Natural killer cell (primary cell): ENCODE results near the gene FBXO46. TPM values are rescaled to one million over a fixed set of nuclear protein-coding genes. Genes with fewer than 3 reads are reported as not detected.

ENCODE experiments used
- ATAC-seq, 3 donors: fragments of 150-1000 bp in 2 of 3; fragments of 200-7000 bp in 1 of 3; cut with Tn5 transposase; 1 replicate in 1 of 3; 2 replicates in 2 of 3; pipeline ENCODE4 v1.10.0; 2021; ENCODE audit warnings: mild to moderate bottlenecking in 2 of 3, moderate library complexity in 2 of 3
- DNase-seq, 2 donors: peaks; one replicate each; pipeline versions ENCODE4 v3.0.0 to v3.0.0-alpha.2; 2013 to 2021; ENCODE audit warnings: mixed read lengths in 1 of 2
- H3K27ac ChIP-seq: one replicate; pipeline ENCODE4 v1.5.1; 2013; ENCODE audit warnings: mild to moderate bottlenecking, low read length
- H3K27me3 ChIP-seq: one replicate; pipeline ENCODE4 v1.6.1; 2013; ENCODE audit warnings: low read length; ENCODE audit not compliant: control insufficient read depth, insufficient read depth
- H3K36me3 ChIP-seq: one replicate; pipeline ENCODE4 v1.6.1; 2013; ENCODE audit warnings: low read length; ENCODE audit not compliant: control insufficient read depth, insufficient read depth
- H3K4me1 ChIP-seq: one replicate; pipeline ENCODE4 v1.6.1; 2013; ENCODE audit warnings: low read length; ENCODE audit not compliant: control insufficient read depth, insufficient read depth
- H3K4me3 ChIP-seq: one replicate; pipeline ENCODE4 v1.5.1; 2013; ENCODE audit warnings: low read length
- H3K9me3 ChIP-seq: one replicate; pipeline ENCODE4 v1.6.1; 2013; ENCODE audit warnings: low read length; ENCODE audit not compliant: control insufficient read depth, insufficient read depth
- H3K27ac Mint-ChIP-seq, 2 donors: one replicate each; pipeline ENCODE4 v1.8.0; 2022; ENCODE audit warnings: mild to moderate bottlenecking in 2 of 2, mixed read lengths in 2 of 2, moderate library complexity in 1 of 2
- H3K27me3 Mint-ChIP-seq, 2 donors: one replicate each; pipeline ENCODE4 v1.8.0; 2022; ENCODE audit warnings: low read depth in 2 of 2, mixed read lengths in 2 of 2
- H3K36me3 Mint-ChIP-seq: one replicate; pipeline ENCODE4 v1.8.0; 2022; ENCODE audit warnings: mixed read lengths
- H3K4me1 Mint-ChIP-seq, 2 donors: one replicate each; pipeline ENCODE4 v1.8.0; 2022; ENCODE audit warnings: mixed read lengths in 2 of 2
- H3K4me3 Mint-ChIP-seq: one replicate; pipeline ENCODE4 v1.8.0; 2022; ENCODE audit warnings: mild to moderate bottlenecking, moderate library complexity, mixed read lengths
- H3K9me3 Mint-ChIP-seq, 2 donors: one replicate each; pipeline ENCODE4 v1.8.0; 2022; ENCODE audit warnings: mixed read lengths in 2 of 2
- WGBS: methylation state at CpG from one replicate; pipeline ENCODE4 v1.1.7; 2013; ENCODE audit warnings: missing lambda C conversion rate; ENCODE audit not compliant: insufficient coverage; 5-methylcytosine and 5-hydroxymethylcytosine counted together
- intact Hi-C: fragments of 100-400 bp; cut with micrococcal nuclease; formaldehyde crosslinking; loops from one replicate; pipeline ENCODE4 v1.14.2; 2022
- total RNA-seq, 4 donors: library from RNA; stranded (reverse); fragments of 120-200 nt in 1 of 4; gene quantifications; one replicate each; pipeline versions ENCODE4 v1.2.3 to v1.2.4, GENCODE V29; 2013 to 2022
- TF ChIP-seq, protein P1 (sequence below): fragments of 200-600 bp; IDR thresholded peaks from one replicate; pipeline ENCODE4 v1.8.0; 2022; ENCODE audit warnings: antibody characterized with exemption

The FBXO46 gene
- total RNA-seq, 3 donors from 2014 or later (not counting 1 experiment from before 2014, with no cell fraction given): 24.8 to 35.7 (median 31.1) TPM

DNA sequence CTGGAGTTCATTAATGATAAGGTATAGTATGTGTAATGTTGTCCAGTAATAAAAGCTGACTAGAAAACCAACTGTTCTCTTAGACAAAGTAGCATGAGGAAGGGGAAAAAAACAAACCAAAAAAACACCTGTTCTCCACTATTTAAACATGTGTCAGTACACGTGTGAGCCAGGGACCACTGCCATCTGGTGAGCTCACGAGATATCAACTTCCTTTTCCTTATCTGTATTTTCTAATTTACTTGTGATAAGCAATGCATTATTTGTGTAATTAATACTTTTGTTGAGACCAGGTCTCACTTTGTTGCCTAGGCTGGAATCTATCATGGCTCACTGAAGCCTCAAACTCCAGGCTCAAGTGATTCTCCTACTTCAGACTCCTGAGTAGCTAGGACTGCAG lies 42.7 kb upstream of the FBXO46 start:
- WGBS: 17% methylated on average over 2 of the region's 2 CpGs

DNA sequence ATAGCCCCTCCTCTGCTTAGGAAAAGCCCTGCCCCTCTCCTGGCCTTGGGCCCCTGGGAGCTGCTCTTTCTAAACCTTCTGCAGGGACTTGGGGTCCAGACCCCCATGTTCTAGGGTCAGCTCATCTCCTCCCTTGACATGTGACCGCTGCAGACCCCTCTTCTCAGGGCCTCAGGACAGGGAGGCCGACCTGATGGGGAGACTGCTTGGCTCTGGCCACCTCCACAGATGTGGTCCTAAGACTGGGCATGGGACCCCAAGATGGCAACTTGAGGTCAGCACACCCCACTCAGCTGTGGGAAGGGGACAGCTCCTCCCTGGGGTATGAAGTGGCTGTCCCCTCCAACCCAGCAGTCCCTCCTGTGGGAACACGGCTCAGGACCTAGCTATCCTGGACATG lies 42.2 kb upstream of the FBXO46 start:
- Histone ChIP-seq H3K9me3 (no peaks in the 10 kb centered on the region), H3K36me3 (no peaks in the 10 kb centered on the region), H3K27me3 (no peaks in the 10 kb centered on the region), H3K4me3 (no peak overlapping the region), H3K27ac (no peak overlapping the region), H3K4me1 (peaks cover 25% of the 10 kb centered on the region)
- Mint-ChIP-seq H3K9me3 (no peaks in the 10 kb centered on the region), H3K4me1 (peaks cover 5 to 28% of the 10 kb centered on the region in 2 donors), H3K4me3 (no peak overlapping the region), H3K27me3 (no peaks in the 10 kb centered on the region), H3K27ac (no peak overlapping the region), H3K36me3 (no peaks in the 10 kb centered on the region)
- no peak for ATAC-seq
- intact Hi-C loops: loop anchor here (10.0 kb wide), 2 partner anchors 92 to 242 kb away; partner anchors contain the start of genes FOXA3 and SYMPK
- no peak for DNase-seq
- TF ChIP-seq, protein P1, sequence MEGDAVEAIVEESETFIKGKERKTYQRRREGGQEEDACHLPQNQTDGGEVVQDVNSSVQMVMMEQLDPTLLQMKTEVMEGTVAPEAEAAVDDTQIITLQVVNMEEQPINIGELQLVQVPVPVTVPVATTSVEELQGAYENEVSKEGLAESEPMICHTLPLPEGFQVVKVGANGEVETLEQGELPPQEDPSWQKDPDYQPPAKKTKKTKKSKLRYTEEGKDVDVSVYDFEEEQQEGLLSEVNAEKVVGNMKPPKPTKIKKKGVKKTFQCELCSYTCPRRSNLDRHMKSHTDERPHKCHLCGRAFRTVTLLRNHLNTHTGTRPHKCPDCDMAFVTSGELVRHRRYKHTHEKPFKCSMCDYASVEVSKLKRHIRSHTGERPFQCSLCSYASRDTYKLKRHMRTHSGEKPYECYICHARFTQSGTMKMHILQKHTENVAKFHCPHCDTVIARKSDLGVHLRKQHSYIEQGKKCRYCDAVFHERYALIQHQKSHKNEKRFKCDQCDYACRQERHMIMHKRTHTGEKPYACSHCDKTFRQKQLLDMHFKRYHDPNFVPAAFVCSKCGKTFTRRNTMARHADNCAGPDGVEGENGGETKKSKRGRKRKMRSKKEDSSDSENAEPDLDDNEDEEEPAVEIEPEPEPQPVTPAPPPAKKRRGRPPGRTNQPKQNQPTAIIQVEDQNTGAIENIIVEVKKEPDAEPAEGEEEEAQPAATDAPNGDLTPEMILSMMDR: no peak
- 96% methylated on average over 3 of the region's 3 CpGs for WGBS

More for the DNA sequence above, 42.7 kb upstream of the FBXO46 start:
- Mint-ChIP-seq H3K9me3 (no peaks in the 10 kb centered on the region), H3K27ac (no peak overlapping the region), H3K4me1 (peaks cover 6 to 28% of the 10 kb centered on the region in 2 donors), H3K36me3 (no peaks in the 10 kb centered on the region), H3K27me3 (no peaks in the 10 kb centered on the region), H3K4me3 (no peak overlapping the region)
- Histone ChIP-seq H3K4me1 (peaks cover 26% of the 10 kb centered on the region), H3K27ac (no peak overlapping the region), H3K36me3 (no peaks in the 10 kb centered on the region), H3K9me3 (no peaks in the 10 kb centered on the region), H3K4me3 (no peak overlapping the region), H3K27me3 (peaks cover 2% of the 10 kb centered on the region)
- DNase-seq (no peak), ATAC-seq (no peak)
- intact Hi-C loops: loop anchor here (10.0 kb wide), 2 partner anchors 91 to 241 kb away; partner anchors contain the start of genes FOXA3 and SYMPK
- TF ChIP-seq, protein P1: no peak

DNA sequence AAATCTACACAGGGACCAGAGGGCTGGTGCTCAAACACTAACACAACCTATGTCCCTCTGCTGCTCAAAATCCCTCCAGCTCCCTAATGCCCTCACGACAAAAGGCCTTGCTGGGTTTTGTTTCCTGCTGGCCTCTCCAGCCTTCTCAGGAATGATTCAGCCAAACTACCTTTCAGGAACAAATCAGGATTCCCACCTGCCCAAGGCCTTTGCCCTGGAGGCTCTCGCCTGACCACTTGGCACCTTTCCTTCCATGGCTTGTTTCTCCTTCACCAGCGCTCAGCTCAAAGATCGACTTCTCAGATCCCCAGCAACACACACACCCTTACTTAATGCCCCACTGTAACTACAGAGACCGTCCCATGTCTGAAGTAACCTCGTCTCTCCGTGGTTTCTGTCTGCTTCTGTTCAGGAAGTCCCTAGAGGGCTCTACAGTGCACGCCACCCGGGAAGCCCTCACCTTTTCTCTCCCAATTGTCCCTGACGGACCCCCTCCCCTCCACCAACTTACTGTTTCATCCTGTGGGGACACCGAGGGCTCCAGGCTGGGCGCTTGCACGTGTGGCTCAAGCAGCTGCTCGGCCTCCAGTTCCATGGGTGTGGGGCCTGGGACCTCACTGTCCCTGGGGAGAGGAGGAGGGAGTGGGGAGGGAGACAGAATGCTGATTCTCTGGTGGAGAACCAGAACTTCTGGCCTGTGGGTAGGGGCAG lies 41.6 kb upstream of the FBXO46 start:
- no peak overlapping the region for H3K4me3 ChIP-seq
- H3K4me1 ChIP-seq: peaks cover 31% of the 10 kb centered on the region
- no peak overlapping the region for H3K27ac ChIP-seq
- H3K36me3 ChIP-seq: no peaks in the 10 kb centered on the region
- peak overlapping the region; percentile 26 for H3K4me3 Mint-ChIP-seq
- ATAC-seq (no peak), DNase-seq (no peak)
- intact Hi-C loops: loop anchor here (10.0 kb wide), 2 partner anchors 93 to 243 kb away; partner anchors contain the start of genes FOXA3 and SYMPK
- no peaks in the 10 kb centered on the region for H3K36me3 Mint-ChIP-seq
- H3K4me1 Mint-ChIP-seq: peaks cover 5 to 28% of the 10 kb centered on the region in 2 donors
- no peaks in the 10 kb centered on the region for H3K27me3 Mint-ChIP-seq
- peak overlapping the region; percentile 8 to 75 for H3K27ac Mint-ChIP-seq
- H3K27me3 ChIP-seq: peaks cover under 1% of the 10 kb centered on the region
- TF ChIP-seq, protein P1: no peak
- H3K9me3 Mint-ChIP-seq: no peaks in the 10 kb centered on the region
- H3K9me3 ChIP-seq: no peaks in the 10 kb centered on the region
- 67% methylated on average over 14 of the region's 14 CpGs for WGBS
